OCI-LY1 (cell line): ENCODE data around the gene VPS4A.

Source experiments
- H2AFZ ChIP-seq: fragments of 200-600 bp; sonication (generic), shearing (Covaris generic); 2 replicates; pipeline ENCODE4 v1.6.0; 2014; ENCODE audit warnings: antibody characterized with exemption, mild to moderate bottlenecking, low read length
- H3F3A ChIP-seq: fragments of 200-600 bp; sonication (generic), shearing (Covaris generic); 2 replicates; pipeline ENCODE4 v1.6.0; 2014; ENCODE audit warnings: mild to moderate bottlenecking, antibody characterized with exemption, low read length, moderate library complexity; ENCODE audit not compliant: insufficient read depth
- H3K27ac ChIP-seq: fragments of 200-600 bp; sonication (generic); 2 replicates; pipeline ENCODE4 v1.5.1; 2014; ENCODE audit warnings: low read length, mixed run types, mild to moderate bottlenecking, low read depth; ENCODE audit not compliant: poor library complexity, severe bottlenecking
- H3K27me3 ChIP-seq: fragments of 200-600 bp; sonication (generic); 2 replicates; pipeline ENCODE4 v1.6.0; 2014; ENCODE audit warnings: antibody characterized with exemption, mild to moderate bottlenecking, low read length, moderate library complexity; ENCODE audit not compliant: insufficient read depth
- H3K36me3 ChIP-seq: fragments of 200-600 bp; sonication (generic); 2 replicates; pipeline ENCODE4 v1.6.1; 2014; ENCODE audit warnings: mild to moderate bottlenecking, antibody characterized with exemption, low read length, moderate library complexity, mixed read lengths; ENCODE audit not compliant: insufficient read depth
- H3K4me1 ChIP-seq: fragments of 200-600 bp; sonication (generic); 2 replicates; pipeline ENCODE4 v1.5.1; 2014; ENCODE audit warnings: mild to moderate bottlenecking, low read length, moderate library complexity; ENCODE audit not compliant: insufficient read depth, severe bottlenecking
- H3K4me2 ChIP-seq: fragments of 200-600 bp; sonication (generic), shearing (Covaris generic); 2 replicates; pipeline ENCODE4 v1.6.1; 2014; ENCODE audit warnings: low read length
- H3K4me3 ChIP-seq: fragments of 200-600 bp; sonication (generic); 2 replicates; pipeline ENCODE4 v1.5.1; 2014; ENCODE audit warnings: low read length, low read depth, mild to moderate bottlenecking, mixed read lengths; ENCODE audit not compliant: poor library complexity, severe bottlenecking
- H3K79me2 ChIP-seq: fragments of 200-600 bp; shearing (Covaris generic); 2 replicates; pipeline ENCODE4 v1.6.1; 2016; ENCODE audit warnings: mixed run types, low read length, mixed read lengths; ENCODE audit not compliant: insufficient read depth
- H3K9ac ChIP-seq: fragments of 200-600 bp; sonication (generic), shearing (Covaris generic); 2 replicates; pipeline ENCODE4 v1.6.1; 2014; ENCODE audit warnings: mild to moderate bottlenecking, low read length, mixed read lengths
- H3K9me2 ChIP-seq: fragments of 200-600 bp; sonication (generic), shearing (Covaris generic); 2 replicates; pipeline ENCODE4 v1.6.1; 2014; ENCODE audit warnings: low read depth, mild to moderate bottlenecking, low read length, mixed read lengths
- H3K9me3 ChIP-seq: fragments of 200-600 bp; shearing (Covaris generic); 2 replicates; pipeline ENCODE4 v1.6.1; 2014; ENCODE audit warnings: low read length, mixed read lengths
- H4K20me1 ChIP-seq: fragments of 200-600 bp; sonication (generic), shearing (Covaris generic); 2 replicates; pipeline ENCODE4 v1.6.0; 2016; ENCODE audit warnings: mild to moderate bottlenecking, low read length; ENCODE audit not compliant: insufficient read depth
- CTCF ChIP-seq: fragments of 200-600 bp; sonication (generic), shearing (Covaris generic); IDR thresholded peaks from 2 replicates; pipeline ENCODE4 v1.5.1; 2017; ENCODE audit warnings: mild to moderate bottlenecking, antibody characterized with exemption, low read length, moderate library complexity, mixed read lengths
- EZH2 ChIP-seq: fragments of 200-600 bp; sonication (generic), shearing (Covaris generic); IDR thresholded peaks from 2 replicates; pipeline ENCODE4 v1.8.0; 2017; ENCODE audit warnings: borderline replicate concordance, mixed run types, mild to moderate bottlenecking, antibody characterized with exemption, low read length, moderate library complexity, mixed read lengths

Gene VPS4A

GRCh38 chr16:69330286-69331109, 19.3 kb downstream of the VPS4A start, which contains the start of gene PDF:
PDF (minus strand) TSS chr16:69330588; CDS start chr16:69330570, 18 bp downstream.
- no peaks in the 10 kb centered on the region for H4K20me1 ChIP-seq
- no peaks in the 10 kb centered on the region for H3F3A ChIP-seq
- peaks cover 59% of the 10 kb centered on the region for H3K36me3 ChIP-seq
- H3K9me2 ChIP-seq = no peaks in the 10 kb centered on the region
- peaks cover 39% of the 10 kb centered on the region for H3K79me2 ChIP-seq
- no peaks in the 10 kb centered on the region for H3K9me3 ChIP-seq
- peak within 1 kb of the TSS; percentile 82 for H3K4me2 ChIP-seq
- peaks cover 44% of the 10 kb centered on the region for H3K4me1 ChIP-seq
- TF ChIP-seq CTCF (no peak), EZH2 (no peak)
- H2AFZ ChIP-seq = no peak within 1 kb of the TSS
- peak within 1 kb of the TSS; percentile 76 for H3K9ac ChIP-seq
- no peaks in the 10 kb centered on the region for H3K27me3 ChIP-seq
- peak within 1 kb of the TSS; percentile 28 for H3K27ac ChIP-seq
- peak within 1 kb of the TSS; percentile 84 for H3K4me3 ChIP-seq

- TF ChIP-seq EZH2 (no peak), CTCF (no peak)
- no peak overlapping the region for H3K27ac ChIP-seq
- H3K9me2 ChIP-seq = no peaks in the 10 kb centered on the region
- H3K4me1 ChIP-seq = peaks cover 17% of the 10 kb centered on the region
- H3K36me3 ChIP-seq = peaks cover 41% of the 10 kb centered on the region
- H3K79me2 ChIP-seq = peaks cover 11% of the 10 kb centered on the region; the same call in 1 of the 2 replicates
- no peak overlapping the region for H3K4me3 ChIP-seq
- H3K9me3 ChIP-seq = no peaks in the 10 kb centered on the region
- H3K27me3 ChIP-seq = no peaks in the 10 kb centered on the region
- no peak overlapping the region for H3K9ac ChIP-seq
- H4K20me1 ChIP-seq = no peaks in the 10 kb centered on the region
- H3F3A ChIP-seq = no peaks in the 10 kb centered on the region
- H3K4me2 ChIP-seq = no peak overlapping the region
- no peak overlapping the region for H2AFZ ChIP-seq
Observed at GRCh38 chr16:69334696-69335095, 23.5 kb downstream of the VPS4A start.

- no peaks in the 10 kb centered on the region for H4K20me1 ChIP-seq
- no peaks in the 10 kb centered on the region for H3K27me3 ChIP-seq
- H3K9me3 ChIP-seq = no peaks in the 10 kb centered on the region
- no peaks in the 10 kb centered on the region for H3K9me2 ChIP-seq
- H3K27ac ChIP-seq = peak overlapping the region; percentile 52
- H3K79me2 ChIP-seq = peaks cover 28% of the 10 kb centered on the region
- no peak overlapping the region for H2AFZ ChIP-seq
- H3K36me3 ChIP-seq = peaks cover 56% of the 10 kb centered on the region
- peak overlapping the region; percentile 79 for H3K4me2 ChIP-seq
- TF ChIP-seq EZH2 = no peak
- TF ChIP-seq CTCF = no peak
- no peaks in the 10 kb centered on the region for H3F3A ChIP-seq
- H3K9ac ChIP-seq = peak overlapping the region; percentile 98
- H3K4me1 ChIP-seq = peaks cover 26% of the 10 kb centered on the region
- H3K4me3 ChIP-seq = peak overlapping the region; percentile 95
Observed at GRCh38 chr16:69338557-69339288, 27.6 kb downstream of the VPS4A start.
